GOT3 (cell line): ENCODE results near the gene SLC41A1.
A peak's percentile ranks its signal among the peaks of the same experiment; 100 is the strongest.
"Not testable (repeated sequence)": the region's sequence is repeated elsewhere in the genome, so short reads cannot be mapped to it uniquely, and the experiment has no call there.

Experiments used
- DNase-seq: peaks from one replicate; lab custom pipeline; 2025; ENCODE audit warnings: mixed read lengths; lab: John Stamatoyannopoulos, UW

Gene SLC41A1

DNA sequence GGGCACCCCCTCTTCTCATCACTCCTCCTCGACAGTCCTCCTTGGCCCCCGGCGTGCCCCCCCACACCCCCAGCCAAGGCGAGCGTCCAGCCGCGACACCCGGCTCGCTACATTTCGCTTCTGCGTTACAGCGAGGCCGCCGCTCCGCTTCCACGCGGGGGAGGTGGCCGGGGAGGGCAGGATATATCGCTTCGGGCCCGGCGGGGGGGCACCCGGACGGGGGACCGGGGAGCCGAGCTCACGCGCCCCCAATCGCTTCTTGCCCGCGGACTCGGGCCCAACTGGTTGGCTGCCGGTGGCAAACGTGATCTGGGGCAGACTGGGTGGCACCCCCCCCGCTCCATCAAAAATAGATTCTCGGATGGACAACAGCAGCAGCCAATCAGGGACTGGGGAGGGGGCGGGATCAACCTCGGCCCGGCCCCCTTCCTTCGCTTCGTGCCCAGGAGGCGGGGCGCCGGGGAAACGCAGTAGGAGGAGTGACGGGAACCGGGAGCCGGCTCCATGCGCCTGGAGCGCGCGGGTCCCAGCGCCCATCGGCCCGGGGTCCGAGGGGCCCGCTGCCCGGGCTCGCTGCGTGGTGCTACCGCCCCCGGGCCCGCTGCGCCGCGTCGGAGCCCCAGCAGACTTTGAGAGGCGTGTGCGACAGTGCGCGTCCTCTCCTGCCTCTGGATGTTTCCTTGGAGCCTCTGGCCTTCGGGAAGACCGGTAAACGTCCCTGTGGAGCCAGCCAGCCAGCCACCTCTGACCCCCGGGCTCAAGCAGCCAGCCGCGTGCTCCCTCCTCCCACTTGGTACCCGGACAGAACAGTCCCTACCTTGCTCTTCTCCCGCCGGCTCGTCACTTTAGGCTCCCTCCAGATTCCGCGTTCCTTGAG is at the start of gene SLC41A1:
TSS of gene SLC41A1 (minus strand) at position 321 of the 877 bp plus-strand sequence. CDS start 2,757 bp downstream, outside the sequence.
- peak; percentile 72 for DNase-seq

DNA sequence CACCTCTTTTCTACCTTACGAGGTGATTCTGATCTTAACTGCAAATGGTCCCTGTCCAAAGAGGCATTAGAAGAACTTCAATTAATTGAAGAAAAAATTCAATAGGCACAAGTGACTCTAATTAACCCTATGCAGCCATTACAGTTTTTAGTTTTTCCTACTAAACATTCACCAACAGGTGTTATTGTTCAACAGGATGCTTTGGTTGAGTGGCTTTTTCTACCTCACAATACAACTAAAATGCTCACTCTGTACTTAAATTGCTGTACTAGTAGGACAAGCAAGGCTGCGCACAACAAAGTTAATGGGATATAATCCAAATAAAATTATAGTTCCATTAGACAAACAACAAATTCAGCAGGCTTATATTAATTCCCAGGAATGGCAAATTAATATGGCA is 48.5 kb upstream of the SLC41A1 start:
- DNase-seq, result no peak

DNA sequence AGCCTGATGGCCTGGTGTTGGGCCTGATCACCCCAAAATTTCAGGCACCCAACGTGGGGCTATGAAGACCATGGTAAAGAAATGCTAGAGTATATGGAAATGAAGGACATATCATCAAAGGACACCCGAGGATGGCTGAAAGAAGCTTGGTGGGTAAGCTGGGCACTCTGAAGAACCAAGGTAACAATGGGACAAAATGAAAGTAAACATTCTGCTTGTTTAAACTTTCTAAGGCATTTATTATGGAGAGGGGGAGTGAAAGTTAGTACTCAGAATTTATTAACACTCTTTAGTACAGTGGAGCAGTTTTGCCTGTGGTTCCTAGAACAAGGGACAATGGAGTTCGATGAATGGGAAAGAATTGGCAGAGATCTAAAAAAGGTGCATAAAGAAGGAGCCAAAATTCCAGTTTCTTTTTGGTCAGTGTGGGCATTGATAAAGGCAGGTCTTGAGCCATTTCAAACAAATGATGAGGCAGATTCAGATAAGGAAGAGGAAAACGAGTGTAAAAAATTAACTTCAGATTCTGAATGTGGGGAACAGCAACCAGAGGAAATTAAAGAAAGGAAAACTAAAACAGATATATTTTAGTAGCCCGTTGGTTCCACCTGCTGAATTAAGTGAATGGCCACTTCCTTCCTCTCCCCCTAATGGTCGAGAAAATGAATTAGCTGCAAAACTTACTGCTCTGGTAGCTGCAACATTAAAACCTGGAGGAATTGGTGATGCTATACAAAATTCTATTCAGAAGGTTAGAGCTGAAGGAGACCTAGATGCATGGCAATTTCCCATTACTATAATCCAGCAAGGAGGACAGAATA is 45.4 kb upstream of the SLC41A1 start:
- no peak for DNase-seq

DNA sequence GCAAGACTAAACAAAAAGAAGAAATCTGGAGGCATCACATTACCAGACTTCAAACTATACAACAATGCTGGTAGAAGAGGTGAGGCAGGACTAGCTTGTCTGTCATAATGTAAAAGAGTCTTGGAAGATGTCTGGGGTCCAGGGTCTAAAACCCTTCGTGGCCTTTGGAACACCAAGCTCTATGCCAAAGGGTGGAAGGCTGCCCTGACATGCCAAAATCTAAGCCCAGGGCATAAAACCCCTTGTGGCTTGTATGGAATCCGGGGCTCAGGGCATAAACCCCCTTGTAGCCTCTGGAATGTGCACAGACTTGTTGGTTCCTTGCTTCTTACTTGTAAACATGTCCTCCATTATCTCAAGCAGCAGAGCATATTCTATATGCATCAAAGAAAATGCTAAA is 44.5 kb upstream of the SLC41A1 start:
- not testable (repeated sequence) for DNase-seq

DNA sequence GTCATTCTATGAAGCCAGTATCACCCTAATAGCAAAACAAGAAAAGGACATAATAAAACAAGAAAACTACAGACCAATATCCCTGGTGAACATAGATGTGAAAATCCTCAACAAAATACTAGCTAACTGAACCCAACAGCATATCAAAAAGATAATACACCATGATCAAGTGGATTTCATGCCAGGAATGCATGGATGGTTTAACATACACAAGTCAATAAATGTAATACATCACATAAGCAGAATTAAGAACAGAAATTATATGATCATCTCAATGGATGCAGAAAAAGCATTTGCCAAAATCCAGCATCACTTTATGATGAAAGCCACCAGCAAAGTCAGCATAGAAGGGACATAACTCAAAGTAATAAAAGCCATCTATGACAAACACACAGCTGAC is 43.4 kb upstream of the SLC41A1 start:
- DNase-seq, result no peak

DNA sequence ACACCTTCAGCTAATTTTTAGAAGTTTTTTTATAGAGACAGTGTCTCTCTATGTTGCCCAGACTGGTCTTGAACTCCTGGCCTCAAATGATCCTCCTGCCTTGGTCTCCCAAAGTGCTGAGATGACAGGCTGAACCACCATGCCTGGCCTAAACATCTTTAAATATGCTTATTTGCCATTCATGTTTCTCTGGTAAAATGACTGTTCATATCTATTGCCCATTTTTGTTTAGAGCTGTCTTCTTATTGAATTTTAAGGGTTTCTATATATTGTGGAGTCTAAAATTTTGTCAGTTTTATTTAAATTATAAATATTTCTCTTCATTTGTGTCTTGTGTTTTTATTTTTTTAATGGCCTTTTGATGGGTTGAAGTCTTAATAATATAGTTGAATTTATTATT is 40.0 kb upstream of the SLC41A1 start:
- DNase-seq, result no peak

DNA sequence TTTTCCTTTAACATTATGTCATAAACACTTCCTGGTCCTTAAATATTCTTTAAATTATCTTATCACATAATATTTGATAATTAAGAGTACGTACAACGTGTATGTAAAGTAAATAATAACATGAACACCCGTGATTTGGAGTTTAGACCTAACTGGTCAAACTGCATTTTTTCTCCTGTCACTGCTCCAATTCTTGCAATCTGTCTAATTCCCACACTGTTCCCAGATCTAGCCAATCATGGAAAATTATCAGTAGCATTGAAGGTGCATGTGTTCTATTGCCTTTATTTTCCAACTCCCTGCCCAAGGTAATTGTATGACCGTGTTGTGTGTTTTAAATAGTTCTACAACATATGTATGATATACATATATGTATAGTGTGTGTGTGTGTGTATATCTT is 39.0 kb upstream of the SLC41A1 start:
- no peak for DNase-seq

DNA sequence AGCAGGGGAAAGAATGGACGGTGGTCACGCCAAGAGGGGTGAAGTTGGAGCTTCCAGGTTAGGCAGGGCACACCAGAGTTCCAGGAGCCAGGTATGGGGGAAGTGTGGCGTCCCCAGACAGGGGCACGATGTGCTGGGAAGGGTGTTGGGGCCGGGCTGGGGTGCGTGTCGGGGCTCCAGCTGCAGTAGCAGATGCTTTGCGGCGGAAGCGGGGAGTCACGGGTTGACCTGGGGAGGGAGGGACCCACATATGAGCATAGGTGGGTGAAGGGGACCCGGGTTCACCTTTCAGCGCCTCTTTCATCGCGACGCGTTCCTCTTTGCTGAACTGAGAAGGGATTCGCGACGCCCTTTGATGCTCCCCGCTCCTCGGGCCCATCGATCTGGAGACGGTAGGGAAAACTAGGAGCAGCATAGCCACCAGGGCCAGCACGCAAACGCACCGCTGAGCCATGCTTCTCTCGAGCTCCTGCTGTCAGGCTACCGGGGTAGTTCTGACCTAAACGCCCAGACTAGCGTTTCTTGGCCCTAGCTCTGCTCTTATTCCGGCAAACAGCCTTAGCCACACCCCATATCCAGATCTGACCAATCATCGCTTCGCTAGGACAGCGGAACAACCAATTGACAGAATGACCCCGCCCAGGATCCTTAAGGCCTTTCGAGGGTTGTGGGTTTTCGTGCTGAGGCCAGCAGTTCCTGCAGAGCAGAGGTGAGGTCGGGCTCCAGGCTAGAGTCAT is 36.8 kb upstream of the SLC41A1 start, which contains the start of gene PM20D1:
TSS of gene PM20D1 (minus strand) at position 514 of the 737 bp plus-strand sequence. CDS start at position 454, 60 bp downstream.
- no peak for DNase-seq

DNA sequence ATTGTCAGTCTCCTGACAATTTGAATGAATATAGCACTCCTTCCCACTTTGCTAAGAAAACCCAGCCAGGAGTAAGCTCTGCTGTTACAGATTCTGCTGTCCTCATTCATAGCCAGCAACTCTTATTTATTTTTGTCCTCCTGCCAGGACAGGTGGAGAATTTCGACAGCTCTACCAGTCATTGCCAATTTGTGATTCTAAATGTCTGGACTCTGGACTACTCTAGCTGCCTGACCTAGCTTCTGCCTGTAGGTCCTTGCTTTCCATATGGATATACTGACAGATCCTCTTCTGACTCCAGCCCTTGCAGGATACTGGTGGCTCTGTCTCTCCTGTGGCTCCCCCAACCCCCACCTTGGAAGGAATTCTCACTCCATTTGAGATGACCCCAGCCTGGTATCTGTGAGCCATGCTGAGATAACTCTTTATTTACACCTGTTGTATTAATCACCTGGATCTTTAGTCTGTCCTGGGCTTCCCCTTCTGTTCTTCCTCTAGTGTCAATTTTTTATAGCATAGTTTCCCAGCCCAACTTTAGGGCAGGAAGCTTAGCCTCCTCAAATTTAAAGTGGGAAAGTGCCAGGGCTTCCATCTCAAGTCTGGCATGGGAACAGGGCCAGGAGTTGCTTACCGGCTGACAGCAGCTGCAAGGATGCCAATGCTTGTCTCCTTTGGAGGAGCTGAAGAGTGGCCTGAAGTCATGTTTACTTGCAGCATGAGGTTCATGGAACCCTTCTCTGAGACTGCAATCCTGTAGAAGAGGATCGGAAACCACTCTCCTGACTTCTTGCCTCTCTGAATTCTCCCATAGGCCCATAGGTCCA is 30.2 kb upstream of the SLC41A1 start:
- no peak for DNase-seq

DNA sequence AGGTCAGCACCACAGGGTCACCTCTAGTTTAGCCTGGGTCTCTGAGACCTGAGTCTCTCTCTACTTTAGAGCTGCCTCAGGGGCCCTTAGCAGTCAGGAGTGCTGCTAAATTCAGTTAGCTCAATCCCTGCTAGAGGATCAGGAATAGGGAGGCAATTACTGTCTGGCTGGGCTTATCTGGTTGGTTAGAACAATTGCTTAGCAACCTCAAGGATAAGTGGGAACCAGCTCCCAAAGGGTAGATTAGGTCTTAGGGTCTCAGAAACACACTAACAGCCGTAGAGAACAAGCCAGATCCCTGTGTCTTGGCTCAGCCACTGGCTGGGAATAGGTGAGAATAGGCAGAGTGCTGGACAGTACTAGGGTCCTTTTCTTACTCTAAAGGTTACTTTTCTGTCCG is 29.2 kb upstream of the SLC41A1 start:
- no peak for DNase-seq

DNA sequence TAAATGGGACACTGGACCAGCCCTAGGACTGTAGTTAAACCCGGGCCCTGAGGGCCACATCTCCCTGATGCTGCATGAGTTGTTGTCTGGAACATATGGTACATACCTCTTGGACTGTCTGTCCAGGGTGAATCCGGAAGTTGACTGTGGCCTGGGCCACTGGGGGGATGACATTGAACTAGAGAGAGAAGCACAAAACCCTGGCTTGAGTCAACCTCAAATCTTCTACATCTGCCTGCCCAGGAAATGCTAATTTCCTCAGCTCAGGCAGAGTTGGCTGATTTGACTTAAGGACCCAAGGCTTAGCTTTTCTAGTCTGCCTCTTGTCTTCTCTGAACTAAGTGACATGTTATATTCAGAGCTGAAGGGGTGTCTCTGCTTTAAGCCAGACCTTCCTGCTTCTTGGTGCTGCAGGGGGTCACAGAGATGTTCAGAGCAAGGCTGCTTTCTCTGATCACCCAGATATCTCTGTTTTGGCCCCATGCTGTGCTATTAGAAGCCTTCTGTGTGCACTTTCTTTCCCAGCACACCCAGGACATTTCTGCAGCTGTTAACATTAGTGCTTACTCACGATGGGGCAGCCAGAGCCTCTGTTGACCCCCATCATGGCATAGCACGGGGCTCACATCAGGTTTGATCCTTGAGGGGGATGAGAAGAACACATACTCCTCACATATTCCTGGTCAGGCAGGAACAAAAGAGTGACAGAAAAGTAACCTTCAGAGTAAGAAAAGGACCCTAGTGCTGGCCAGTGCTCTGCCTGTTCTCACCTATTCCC is 27.3 kb upstream of the SLC41A1 start:
- DNase-seq, result no peak

DNA sequence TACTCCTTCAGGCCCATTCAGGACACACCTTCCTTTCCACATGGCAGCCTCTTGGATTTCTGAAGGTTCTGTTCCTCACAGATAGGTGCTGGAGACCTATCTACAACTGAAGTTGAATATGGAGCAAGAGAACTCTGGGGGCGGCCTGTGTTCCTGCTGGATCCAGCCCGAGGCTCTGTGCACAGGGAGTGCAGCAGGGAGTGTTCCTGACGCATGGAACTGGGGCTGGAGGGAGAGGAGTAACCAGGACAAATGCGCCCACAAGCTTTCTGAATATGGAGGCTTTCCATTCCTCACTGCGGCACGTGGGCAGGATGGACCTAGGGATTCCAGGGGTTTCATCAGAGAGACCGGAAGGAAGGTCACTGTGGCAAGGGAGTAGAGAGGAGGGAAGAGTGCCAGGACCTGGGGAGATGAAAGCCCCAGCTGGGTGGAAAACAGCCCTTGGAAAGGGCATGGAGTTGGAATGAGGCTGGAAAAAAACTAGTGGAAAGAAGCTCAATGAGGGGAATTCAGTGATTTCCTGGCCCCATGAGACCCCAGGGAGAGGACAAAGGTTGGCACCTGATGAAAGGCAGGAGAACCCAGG is 24.5 kb upstream of the SLC41A1 start:
- no peak for DNase-seq

DNA sequence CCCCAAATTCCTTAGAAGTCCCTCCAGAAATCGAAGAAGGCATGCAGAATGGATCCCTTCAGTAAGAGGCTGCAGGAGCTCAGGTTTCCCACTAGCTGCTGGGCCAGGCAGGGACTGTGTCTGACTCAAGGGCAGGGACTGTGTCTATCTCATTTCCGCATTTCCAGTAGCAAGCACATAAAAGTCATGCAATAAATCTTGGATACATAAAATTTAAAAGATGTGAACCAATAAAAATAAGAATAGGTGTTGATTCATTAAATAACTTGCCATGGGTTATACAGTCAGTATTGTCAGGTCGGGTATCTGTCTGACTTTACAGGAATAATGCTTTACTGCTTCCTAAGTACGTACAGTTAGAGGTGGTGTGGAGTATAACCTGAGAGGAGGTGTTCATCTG is 21.8 kb upstream of the SLC41A1 start:
- DNase-seq, result no peak

DNA sequence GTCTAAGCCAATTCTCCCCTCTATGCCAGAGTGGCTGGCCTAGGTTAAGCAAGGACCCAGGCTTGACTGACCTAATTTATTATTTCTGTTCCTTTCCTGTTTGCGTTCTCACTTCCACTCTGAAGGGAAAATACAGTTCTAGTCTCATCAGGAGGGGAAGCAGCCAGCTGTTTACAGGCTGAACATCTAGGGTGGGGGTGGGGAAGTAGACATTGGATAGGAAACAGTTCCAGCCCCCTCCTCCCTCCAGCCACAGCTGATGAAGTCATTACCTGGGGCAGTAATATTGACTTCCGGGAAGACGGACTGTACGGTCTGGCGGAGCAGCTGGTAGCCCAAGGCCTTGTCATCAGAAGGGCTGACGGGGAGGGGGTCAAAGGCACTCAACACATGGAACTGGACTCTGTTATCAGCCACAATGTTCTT is 19.3 kb upstream of the SLC41A1 start:
- DNase-seq, result no peak

DNA sequence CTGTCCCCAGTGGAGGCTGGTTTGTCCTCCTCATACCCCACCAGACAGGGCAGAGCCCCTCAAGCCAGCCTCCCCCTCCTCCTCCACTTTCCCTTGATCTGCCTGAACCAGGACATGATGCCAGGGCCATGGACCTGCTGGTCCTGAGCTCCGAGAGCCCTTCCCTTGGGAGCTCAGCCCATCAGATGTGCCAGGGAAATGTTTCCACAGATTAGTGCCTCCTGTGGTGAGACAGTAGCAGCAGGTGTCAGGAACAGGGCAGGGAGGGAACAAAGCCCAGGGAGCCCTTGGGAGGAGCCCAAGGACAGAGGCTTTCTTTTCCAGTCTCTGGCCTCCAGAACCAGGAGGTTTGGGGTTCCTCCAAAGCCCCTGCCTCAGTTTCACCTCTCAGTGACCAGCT is 14.6 kb upstream of the SLC41A1 start:
- DNase-seq, result no peak

DNA sequence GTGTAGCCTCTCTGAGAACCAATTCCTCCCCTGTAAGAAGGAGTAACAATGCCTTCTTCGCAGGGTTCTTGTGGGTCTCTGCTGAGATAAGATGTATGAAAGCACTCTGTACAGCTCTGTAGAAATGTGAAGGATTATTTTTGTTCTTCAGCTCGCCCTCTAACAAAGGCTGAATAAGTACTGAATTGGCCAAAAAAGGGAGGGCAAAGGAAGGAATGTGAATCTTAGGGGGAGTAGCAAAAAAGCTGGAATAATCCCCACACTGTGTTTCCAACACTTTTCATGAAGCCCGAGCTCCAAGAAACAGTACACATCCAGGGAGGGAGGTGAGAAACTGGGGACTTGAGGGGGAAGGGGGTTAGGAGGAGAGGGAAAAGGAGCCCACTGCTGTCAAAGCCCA is 14.0 kb upstream of the SLC41A1 start:
- DNase-seq, result no peak

DNA sequence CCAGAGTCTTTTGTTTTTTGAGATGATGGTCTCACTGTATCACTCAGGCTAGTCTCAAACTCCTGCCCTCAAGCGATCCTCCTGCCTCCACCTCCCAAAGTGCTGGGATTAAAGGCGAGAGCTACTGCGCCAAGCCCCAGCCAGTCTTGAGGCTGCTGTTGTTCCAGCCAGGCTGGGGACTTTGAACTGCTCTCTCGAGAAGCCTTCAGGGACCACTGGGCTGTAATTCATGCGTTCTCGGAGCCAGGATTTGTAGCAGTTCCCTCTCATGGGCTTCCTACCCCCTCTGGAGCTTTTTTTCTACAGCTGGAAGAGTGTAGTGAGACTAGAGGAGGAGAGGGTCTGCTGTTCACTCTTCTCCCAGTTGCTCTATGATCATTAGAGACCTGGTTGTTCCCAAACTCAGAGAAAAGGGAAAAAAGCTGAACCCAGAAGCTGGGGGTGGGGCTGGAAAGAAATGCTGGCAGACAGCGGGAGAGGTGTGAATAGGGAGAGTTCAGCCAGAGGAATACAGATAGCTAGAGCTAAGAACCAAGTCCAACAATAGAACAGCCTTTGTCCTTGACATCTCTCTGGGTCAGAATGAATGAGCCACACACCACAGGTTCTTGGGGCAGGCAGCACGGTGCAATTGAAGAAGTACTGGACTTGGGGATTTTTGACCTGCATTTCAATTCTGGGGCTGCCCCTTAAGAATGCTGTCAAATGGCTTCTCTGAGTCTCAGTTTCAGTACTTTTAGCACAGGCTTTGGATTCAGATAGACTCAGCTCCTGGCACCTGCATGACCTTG is 13.2 kb upstream of the SLC41A1 start:
- no peak for DNase-seq

DNA sequence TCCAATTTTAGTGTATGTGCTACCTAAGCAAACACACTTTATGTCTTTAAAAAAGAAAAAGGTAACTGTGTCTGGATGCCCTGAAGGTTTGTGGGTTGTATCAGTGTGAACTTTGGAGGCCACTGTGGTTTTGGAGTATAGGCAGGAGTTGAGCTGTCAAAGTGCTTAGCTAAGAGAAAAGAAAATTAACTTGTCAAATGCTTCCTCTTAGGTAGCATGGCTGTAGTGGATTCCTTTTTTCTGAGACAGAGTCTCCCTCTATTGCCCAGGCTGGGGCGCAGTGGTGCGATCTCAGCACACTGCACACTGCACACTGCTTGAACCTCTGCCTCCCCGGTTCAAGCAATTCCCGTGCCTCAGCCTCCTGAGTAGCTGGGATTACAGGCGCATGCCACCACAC is 11.2 kb upstream of the SLC41A1 start:
- no peak for DNase-seq

DNA sequence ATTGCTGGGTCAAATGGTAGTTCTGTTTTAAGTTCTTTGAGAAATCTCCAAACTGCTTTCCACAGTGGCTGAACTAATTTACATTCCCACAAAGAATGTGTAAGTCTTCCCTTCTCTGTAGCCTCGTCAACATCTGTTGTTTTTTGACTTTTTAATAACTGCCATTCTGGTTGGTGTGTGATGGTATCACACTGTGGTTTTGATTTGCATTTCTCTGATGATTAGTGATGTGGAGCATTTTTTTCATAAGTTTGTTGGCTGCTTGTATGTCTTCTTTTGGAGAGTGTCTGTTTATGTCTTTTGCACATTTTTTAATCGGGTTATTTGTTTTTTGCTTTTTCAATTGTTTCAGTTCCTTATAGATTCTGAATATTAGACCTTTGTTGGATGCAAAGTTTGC is 10.3 kb upstream of the SLC41A1 start:
- not testable (repeated sequence) for DNase-seq
